ENCODE measurements around the gene CD81. TPM values are rescaled to one million over a fixed set of nuclear protein-coding genes. Genes with fewer than 3 reads are reported as not detected.
"Not testable (repeated sequence)": the region's sequence is repeated elsewhere in the genome, so short reads cannot be mapped to it uniquely, and the experiment has no call there.

CD81 gene
- total RNA-seq, 5 donors from 2014 or later (not counting 1 experiment from before 2014, with no cell fraction given): 124 to 213 (median 146) TPM

- POLR2A ChIA-PET: interaction anchor here in 1 of 2 donors (0.5 kb wide), 1 partner anchor 27 kb away, joined by 3 read pairs; no protein-coding TSS in a partner anchor
These were observed 16.9 kb upstream of the CD81 start for GRCh38 chr11:2360081-2360642.

GRCh38 chr11:2361565-2361964, 15.5 kb upstream of the CD81 start:
- H3K4me3 Mint-ChIP-seq: no peak overlapping the region
- DNase-seq (no peak), ATAC-seq (replicated peaks in 1 of 4) (no peak)
- H3K9me3 Mint-ChIP-seq: no peaks in the 10 kb centered on the region
- H3K27me3 ChIP-seq (replicated peaks in 1 of 2; ENCODE audit: control insufficient read depth in 2 of 2, extremely low read depth in 1 of 2, insufficient read depth in 2 of 2, low read length in 1 of 2): peaks cover 0 to 10% of the 10 kb centered on the region in 2 experiments
- H3K4me1 Mint-ChIP-seq: no peaks in the 10 kb centered on the region
- no peak overlapping the region for H3K27ac ChIP-seq (ENCODE audit: low read length)
- no peaks in the 10 kb centered on the region for H3K36me3 Mint-ChIP-seq
- ChIA-PET CTCF (no interaction called here), POLR2A (no interaction called here)
- no peaks in the 10 kb centered on the region for H3K9me3 ChIP-seq
- H3K36me3 ChIP-seq (ENCODE audit: control insufficient read depth in 2 of 2, extremely low read depth in 1 of 2, insufficient read depth in 1 of 2, low read length in 1 of 2): no peaks in the 10 kb centered on the region
- no peaks in the 10 kb centered on the region for H3K27me3 Mint-ChIP-seq
- H3K27ac Mint-ChIP-seq: no peak overlapping the region
- no peaks in the 10 kb centered on the region for H3K4me1 ChIP-seq (ENCODE audit: control insufficient read depth in 1 of 2, extremely low read depth in 1 of 2, insufficient read depth in 2 of 2, low read length in 2 of 2)
- H3K4me3 ChIP-seq (ENCODE audit: control insufficient read depth in 1 of 2, extremely low read depth in 1 of 2, low read length in 1 of 2): no peak overlapping the region
- WGBS (ENCODE audit: insufficient coverage): 87% methylated on average over 9 of the region's 9 CpGs

More at GRCh38 chr11:2360081-2360642, 16.9 kb upstream of the CD81 start:
- WGBS (ENCODE audit: insufficient coverage): 79% methylated on average over 10 of the region's 14 CpGs
- Mint-ChIP-seq H3K4me1 (no peaks in the 10 kb centered on the region), H3K36me3 (no peaks in the 10 kb centered on the region), H3K27ac (no peak overlapping the region), H3K4me3 (no peak overlapping the region), H3K9me3 (no peaks in the 10 kb centered on the region), H3K27me3 (no peaks in the 10 kb centered on the region)
- Histone ChIP-seq H3K27ac (ENCODE audit: low read length) (no peak overlapping the region), H3K36me3 (ENCODE audit: control insufficient read depth in 2 of 2, extremely low read depth in 1 of 2, insufficient read depth in 1 of 2, low read length in 1 of 2) (no peaks in the 10 kb centered on the region), H3K9me3 (no peaks in the 10 kb centered on the region), H3K4me1 (ENCODE audit: control insufficient read depth in 1 of 2, extremely low read depth in 1 of 2, insufficient read depth in 2 of 2, low read length in 2 of 2) (no peaks in the 10 kb centered on the region), H3K4me3 (ENCODE audit: control insufficient read depth in 1 of 2, extremely low read depth in 1 of 2, low read length in 1 of 2) (no peak overlapping the region), H3K27me3 (replicated peaks in 1 of 2; ENCODE audit: control insufficient read depth in 2 of 2, extremely low read depth in 1 of 2, insufficient read depth in 2 of 2, low read length in 1 of 2) (peaks cover 0 to 11% of the 10 kb centered on the region in 2 experiments)
- CTCF ChIA-PET: no interaction called here
- ATAC-seq (replicated peaks in 1 of 4) (no peak), DNase-seq (no peak)

- Histone ChIP-seq H3K4me3 (ENCODE audit: control insufficient read depth in 1 of 2, extremely low read depth in 1 of 2, low read length in 1 of 2) (no peak overlapping the region), H3K36me3 (ENCODE audit: control insufficient read depth in 2 of 2, extremely low read depth in 1 of 2, insufficient read depth in 1 of 2, low read length in 1 of 2) (no peaks in the 10 kb centered on the region), H3K9me3 (no peaks in the 10 kb centered on the region), H3K27ac (ENCODE audit: low read length) (no peak overlapping the region), H3K4me1 (ENCODE audit: control insufficient read depth in 1 of 2, extremely low read depth in 1 of 2, insufficient read depth in 2 of 2, low read length in 2 of 2) (no peaks in the 10 kb centered on the region), H3K27me3 (replicated peaks in 1 of 2; ENCODE audit: control insufficient read depth in 2 of 2, extremely low read depth in 1 of 2, insufficient read depth in 2 of 2, low read length in 1 of 2) (peaks cover 0 to 17% of the 10 kb centered on the region in 2 experiments)
- H3K27ac Mint-ChIP-seq: no peak overlapping the region
- no peaks in the 10 kb centered on the region for H3K36me3 Mint-ChIP-seq
- ATAC-seq (replicated peaks in 1 of 4): no peak
- H3K4me3 Mint-ChIP-seq: no peak overlapping the region
- H3K9me3 Mint-ChIP-seq: no peaks in the 10 kb centered on the region
- H3K27me3 Mint-ChIP-seq: no peaks in the 10 kb centered on the region
- ChIA-PET POLR2A (no interaction called here), CTCF (no interaction called here)
- WGBS (ENCODE audit: insufficient coverage): 78% methylated on average over 7 of the region's 7 CpGs
- no peak for DNase-seq
- H3K4me1 Mint-ChIP-seq: no peaks in the 10 kb centered on the region
These were observed 14.7 kb upstream of the CD81 start for GRCh38 chr11:2362414-2362813.

- H3K36me3 Mint-ChIP-seq: no peaks in the 10 kb centered on the region
- ChIA-PET POLR2A (no interaction called here), CTCF (no interaction called here)
- Histone ChIP-seq H3K4me1 (ENCODE audit: control insufficient read depth in 1 of 2, extremely low read depth in 1 of 2, insufficient read depth in 2 of 2, low read length in 2 of 2) (no peaks in the 10 kb centered on the region), H3K9me3 (no peaks in the 10 kb centered on the region), H3K27ac (ENCODE audit: low read length) (no peak overlapping the region), H3K4me3 (ENCODE audit: control insufficient read depth in 1 of 2, extremely low read depth in 1 of 2, low read length in 1 of 2) (no peak overlapping the region), H3K36me3 (ENCODE audit: control insufficient read depth in 2 of 2, extremely low read depth in 1 of 2, insufficient read depth in 1 of 2, low read length in 1 of 2) (no peaks in the 10 kb centered on the region), H3K27me3 (replicated peaks in 1 of 2; ENCODE audit: control insufficient read depth in 2 of 2, extremely low read depth in 1 of 2, insufficient read depth in 2 of 2, low read length in 1 of 2) (peaks cover 0 to 21% of the 10 kb centered on the region in 2 experiments)
- no peaks in the 10 kb centered on the region for H3K4me1 Mint-ChIP-seq
- H3K9me3 Mint-ChIP-seq: no peaks in the 10 kb centered on the region
- ATAC-seq (replicated peaks in 1 of 4) (no peak), DNase-seq (no peak)
- H3K27me3 Mint-ChIP-seq: no peaks in the 10 kb centered on the region
- H3K4me3 Mint-ChIP-seq: no peak overlapping the region
- H3K27ac Mint-ChIP-seq: no peak overlapping the region
- WGBS (ENCODE audit: insufficient coverage): 75% methylated on average over 9 of the region's 10 CpGs
These were observed 14.0 kb upstream of the CD81 start for GRCh38 chr11:2363130-2363529.

- H3K36me3 ChIP-seq (ENCODE audit: control insufficient read depth in 2 of 2, extremely low read depth in 1 of 2, insufficient read depth in 1 of 2, low read length in 1 of 2): no peaks in the 10 kb centered on the region
- H3K4me3 ChIP-seq (ENCODE audit: control insufficient read depth in 1 of 2, extremely low read depth in 1 of 2, low read length in 1 of 2): no peak overlapping the region
- H3K27ac ChIP-seq (ENCODE audit: low read length): no peak overlapping the region
- peaks cover 0 to 21% of the 10 kb centered on the region in 2 experiments for H3K27me3 ChIP-seq (replicated peaks in 1 of 2; ENCODE audit: control insufficient read depth in 2 of 2, extremely low read depth in 1 of 2, insufficient read depth in 2 of 2, low read length in 1 of 2)
- H3K4me3 Mint-ChIP-seq: no peak overlapping the region
- no peak overlapping the region for H3K27ac Mint-ChIP-seq
- no peak for ATAC-seq (replicated peaks in 1 of 4)
- no peaks in the 10 kb centered on the region for H3K4me1 ChIP-seq (ENCODE audit: control insufficient read depth in 1 of 2, extremely low read depth in 1 of 2, insufficient read depth in 2 of 2, low read length in 2 of 2)
- WGBS (ENCODE audit: insufficient coverage): 78% methylated on average over 13 of the region's 15 CpGs
- H3K4me1 Mint-ChIP-seq: no peaks in the 10 kb centered on the region
- POLR2A ChIA-PET: no interaction called here
- no peaks in the 10 kb centered on the region for H3K27me3 Mint-ChIP-seq
- no peaks in the 10 kb centered on the region for H3K9me3 Mint-ChIP-seq
- CTCF ChIA-PET: no interaction called here
- DNase-seq: no peak
- H3K36me3 Mint-ChIP-seq: no peaks in the 10 kb centered on the region
- H3K9me3 ChIP-seq: no peaks in the 10 kb centered on the region
These were observed 13.3 kb upstream of the CD81 start for GRCh38 chr11:2363577-2364370.

- ATAC-seq (replicated peaks in 1 of 4); H3K9me3 ChIP-seq; H3K27ac ChIP-seq (ENCODE audit: low read length); H3K4me1 Mint-ChIP-seq; H3K4me1 ChIP-seq (ENCODE audit: control insufficient read depth in 1 of 2, extremely low read depth in 1 of 2, insufficient read depth in 2 of 2, low read length in 2 of 2); POLR2A ChIA-PET; H3K27ac Mint-ChIP-seq; H3K9me3 Mint-ChIP-seq; H3K4me3 ChIP-seq (ENCODE audit: control insufficient read depth in 1 of 2, extremely low read depth in 1 of 2, low read length in 1 of 2); CTCF ChIA-PET; H3K36me3 Mint-ChIP-seq; H3K4me3 Mint-ChIP-seq; H3K27me3 Mint-ChIP-seq; H3K36me3 ChIP-seq (ENCODE audit: control insufficient read depth in 2 of 2, extremely low read depth in 1 of 2, insufficient read depth in 1 of 2, low read length in 1 of 2); DNase-seq: not testable (repeated sequence)
- peaks cover 0 to 21% of the 10 kb centered on the region in 2 experiments for H3K27me3 ChIP-seq (replicated peaks in 1 of 2; ENCODE audit: control insufficient read depth in 2 of 2, extremely low read depth in 1 of 2, insufficient read depth in 2 of 2, low read length in 1 of 2)
- WGBS (ENCODE audit: insufficient coverage): 86% methylated on average over 8 of the region's 12 CpGs
These were observed 12.7 kb upstream of the CD81 start for GRCh38 chr11:2364386-2364785.
